ENCODE data around the gene IGF1.

The IGF1 gene

DNA sequence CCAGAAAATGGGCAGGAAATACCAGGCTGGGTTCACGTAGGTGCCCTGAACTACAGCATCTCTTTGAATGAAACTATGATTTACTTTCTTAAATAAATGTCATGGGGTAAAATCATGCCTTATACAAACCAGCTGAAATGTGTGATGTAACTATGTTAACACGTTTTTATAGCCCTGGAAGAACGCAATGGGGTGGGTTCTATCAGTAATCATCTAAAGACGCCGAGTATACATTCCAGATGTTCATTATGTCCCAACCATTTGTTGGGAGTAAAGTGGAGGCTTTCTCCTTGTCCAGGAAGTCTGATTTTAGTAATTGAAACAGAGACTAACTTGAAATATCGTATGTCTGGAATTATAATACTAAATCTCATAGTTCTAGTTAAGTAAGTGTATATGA lies 16.2 kb upstream of the IGF1 start:
- DNase-seq: no peak
- H3K27me3 ChIP-seq (ENCODE audit: insufficient read depth, low read depth, severe bottlenecking): no peaks in the 10 kb centered on the region
- no peak overlapping the region for H3K4me3 ChIP-seq (ENCODE audit: low read depth, low read length)
- TF ChIP-seq, protein P1, sequence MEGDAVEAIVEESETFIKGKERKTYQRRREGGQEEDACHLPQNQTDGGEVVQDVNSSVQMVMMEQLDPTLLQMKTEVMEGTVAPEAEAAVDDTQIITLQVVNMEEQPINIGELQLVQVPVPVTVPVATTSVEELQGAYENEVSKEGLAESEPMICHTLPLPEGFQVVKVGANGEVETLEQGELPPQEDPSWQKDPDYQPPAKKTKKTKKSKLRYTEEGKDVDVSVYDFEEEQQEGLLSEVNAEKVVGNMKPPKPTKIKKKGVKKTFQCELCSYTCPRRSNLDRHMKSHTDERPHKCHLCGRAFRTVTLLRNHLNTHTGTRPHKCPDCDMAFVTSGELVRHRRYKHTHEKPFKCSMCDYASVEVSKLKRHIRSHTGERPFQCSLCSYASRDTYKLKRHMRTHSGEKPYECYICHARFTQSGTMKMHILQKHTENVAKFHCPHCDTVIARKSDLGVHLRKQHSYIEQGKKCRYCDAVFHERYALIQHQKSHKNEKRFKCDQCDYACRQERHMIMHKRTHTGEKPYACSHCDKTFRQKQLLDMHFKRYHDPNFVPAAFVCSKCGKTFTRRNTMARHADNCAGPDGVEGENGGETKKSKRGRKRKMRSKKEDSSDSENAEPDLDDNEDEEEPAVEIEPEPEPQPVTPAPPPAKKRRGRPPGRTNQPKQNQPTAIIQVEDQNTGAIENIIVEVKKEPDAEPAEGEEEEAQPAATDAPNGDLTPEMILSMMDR (IDR thresholded peaks at IDR 0.05; ENCODE audit: low read depth, low read length): no peak
- H3K27ac ChIP-seq: no peak overlapping the region
- H3K36me3 ChIP-seq: no peaks in the 10 kb centered on the region
- no peaks in the 10 kb centered on the region for H3K9me3 ChIP-seq (ENCODE audit: severe bottlenecking)

DNA sequence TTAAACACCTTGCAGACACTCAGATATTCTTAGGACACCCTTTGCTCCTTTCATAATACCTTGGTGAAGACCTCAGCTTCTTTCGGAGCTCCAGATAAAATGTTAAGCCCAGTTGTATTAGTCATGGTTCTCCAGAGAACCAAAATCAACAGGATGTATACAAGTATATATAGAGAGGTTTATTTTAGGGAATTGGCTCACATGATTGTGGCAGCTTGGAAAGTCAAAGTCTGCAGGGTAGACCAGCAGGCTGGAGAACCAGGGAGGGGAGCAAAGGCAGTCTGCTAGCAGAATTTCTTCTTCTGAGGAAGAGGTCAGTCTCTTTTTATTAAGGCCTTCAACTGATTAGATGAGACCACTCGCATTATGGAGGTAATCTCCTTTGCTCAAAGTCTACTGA lies 6.9 kb upstream of the IGF1 start:
- Histone ChIP-seq H3K27ac (no peak overlapping the region), H3K36me3 (no peaks in the 10 kb centered on the region), H3K4me3 (ENCODE audit: low read depth, low read length) (no peak overlapping the region), H3K27me3 (ENCODE audit: insufficient read depth, low read depth, severe bottlenecking) (no peaks in the 10 kb centered on the region), H3K9me3 (ENCODE audit: severe bottlenecking) (no peaks in the 10 kb centered on the region)
- TF ChIP-seq, protein P1 (IDR thresholded peaks at IDR 0.05; ENCODE audit: low read depth, low read length): no peak
- peak; percentile 17 for DNase-seq

DNA sequence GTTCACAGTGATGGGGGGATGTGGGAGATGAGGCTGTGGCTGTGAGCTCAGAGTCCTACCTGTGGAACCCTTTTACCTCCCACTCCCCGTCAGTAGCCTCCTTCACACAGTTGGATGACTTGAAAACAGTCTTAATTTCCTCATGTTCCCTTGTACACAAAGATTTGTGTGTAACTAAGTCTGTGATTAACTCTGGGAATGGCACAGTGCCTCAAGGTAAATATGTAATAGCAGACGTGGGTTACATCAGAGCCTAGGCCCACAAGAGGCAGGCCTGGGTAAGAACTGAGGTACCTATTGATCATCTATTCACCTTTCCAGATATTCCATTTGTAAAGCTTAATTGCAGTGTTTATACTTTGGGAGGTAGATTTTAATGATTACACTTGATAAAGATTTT lies 5.8 kb upstream of the IGF1 start:
- Histone ChIP-seq H3K9me3 (ENCODE audit: severe bottlenecking) (no peaks in the 10 kb centered on the region), H3K27ac (no peak overlapping the region), H3K4me3 (ENCODE audit: low read depth, low read length) (no peak overlapping the region), H3K36me3 (no peaks in the 10 kb centered on the region), H3K27me3 (ENCODE audit: insufficient read depth, low read depth, severe bottlenecking) (no peaks in the 10 kb centered on the region)
- TF ChIP-seq, protein P1 (IDR thresholded peaks at IDR 0.05; ENCODE audit: low read depth, low read length): no peak
- no peak for DNase-seq

DNA sequence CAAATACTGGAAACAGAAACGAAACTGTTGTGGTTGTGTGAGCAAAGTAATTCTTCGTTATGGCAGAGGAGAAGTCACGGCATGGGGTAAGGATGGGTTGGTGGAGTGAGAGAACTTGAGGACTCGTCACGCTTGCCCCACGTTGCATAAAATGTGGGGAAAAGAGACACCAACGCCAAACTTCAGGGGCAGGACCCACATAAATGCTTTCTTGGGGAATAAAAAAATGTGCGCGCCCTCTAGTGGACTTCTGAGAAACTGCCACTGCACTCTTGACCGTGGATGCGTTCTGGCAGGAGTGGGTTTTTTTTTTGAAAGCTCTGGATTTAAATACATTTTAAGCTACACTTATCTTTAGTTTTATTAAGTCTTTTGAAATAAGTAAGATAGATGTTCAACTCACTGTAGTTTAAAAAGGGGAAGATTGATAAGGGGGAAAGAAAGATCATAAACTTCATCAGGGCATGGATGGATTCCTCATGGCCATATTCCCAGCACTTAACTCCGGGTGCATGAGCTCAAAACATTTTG lies 4.1 kb upstream of the IGF1 start:
- H3K36me3 ChIP-seq: no peaks in the 10 kb centered on the region
- H3K27me3 ChIP-seq (ENCODE audit: insufficient read depth, low read depth, severe bottlenecking): no peaks in the 10 kb centered on the region
- H3K27ac ChIP-seq: no peak overlapping the region
- H3K4me3 ChIP-seq (ENCODE audit: low read depth, low read length): no peak overlapping the region
- TF ChIP-seq, protein P1 (IDR thresholded peaks at IDR 0.05; ENCODE audit: low read depth, low read length): peak; percentile 69
- DNase-seq: peak; percentile 39
- no peaks in the 10 kb centered on the region for H3K9me3 ChIP-seq (ENCODE audit: severe bottlenecking)

DNA sequence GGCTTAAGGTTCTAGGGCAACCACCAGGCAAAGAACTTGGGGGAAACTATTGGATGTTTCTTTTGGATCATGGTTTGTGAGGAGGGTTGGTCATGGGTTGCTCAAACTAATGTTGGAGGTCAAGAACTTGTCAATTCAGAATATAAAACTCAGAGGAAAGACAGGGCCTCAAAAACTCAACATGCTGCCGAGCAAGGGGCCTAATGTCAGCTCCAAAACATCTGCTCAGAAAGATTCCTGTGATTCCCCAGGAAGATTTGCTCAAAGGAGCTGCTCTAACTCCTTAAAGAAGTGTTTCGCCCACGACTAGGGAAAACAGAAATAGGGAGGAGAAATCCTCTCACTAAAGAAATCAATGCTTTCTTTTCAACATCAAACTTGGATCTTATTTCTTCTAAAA lies 3.7 kb upstream of the IGF1 start:
- Histone ChIP-seq H3K9me3 (ENCODE audit: severe bottlenecking) (no peaks in the 10 kb centered on the region), H3K27me3 (ENCODE audit: insufficient read depth, low read depth, severe bottlenecking) (no peaks in the 10 kb centered on the region), H3K36me3 (no peaks in the 10 kb centered on the region), H3K4me3 (ENCODE audit: low read depth, low read length) (no peak overlapping the region), H3K27ac (no peak overlapping the region)
- TF ChIP-seq, protein P1 (IDR thresholded peaks at IDR 0.05; ENCODE audit: low read depth, low read length): no peak
- no peak for DNase-seq

DNA sequence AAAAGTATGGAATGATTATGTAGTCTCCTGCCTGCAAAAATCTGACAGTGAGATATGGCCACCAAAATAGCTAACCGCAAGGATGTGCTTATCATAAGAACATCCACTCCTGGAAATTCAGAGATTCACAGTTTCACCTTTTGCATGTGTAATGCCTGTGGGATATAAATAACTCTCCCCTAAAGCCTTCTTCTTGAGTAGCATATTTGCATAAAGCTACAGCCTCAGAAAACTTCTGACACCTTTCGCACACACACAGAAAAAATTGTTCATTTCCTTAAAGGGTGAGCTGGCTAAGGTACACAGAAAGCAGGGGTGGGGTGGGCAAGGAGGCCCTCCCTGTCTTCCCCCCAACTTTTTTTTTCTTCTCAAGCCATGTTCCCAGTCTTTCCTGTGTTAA lies 3.1 kb upstream of the IGF1 start:
- H3K9me3 ChIP-seq (ENCODE audit: severe bottlenecking): no peaks in the 10 kb centered on the region
- no peak overlapping the region for H3K27ac ChIP-seq
- no peak overlapping the region for H3K4me3 ChIP-seq (ENCODE audit: low read depth, low read length)
- no peak for DNase-seq
- no peaks in the 10 kb centered on the region for H3K36me3 ChIP-seq
- no peaks in the 10 kb centered on the region for H3K27me3 ChIP-seq (ENCODE audit: insufficient read depth, low read depth, severe bottlenecking)
- TF ChIP-seq, protein P1 (IDR thresholded peaks at IDR 0.05; ENCODE audit: low read depth, low read length): no peak
